Endothelial cell of hepatic sinusoid (primary cell): ENCODE results near the gene PCDHB8.
"Not testable (repeated sequence)": the region's sequence is repeated elsewhere in the genome, so short reads cannot be mapped to it uniquely, and the experiment has no call there.

Experiments
- in situ Hi-C: cut with HindIII; loops from 2 replicates; pipeline ENCODE4 v1.10.0; 2017; ENCODE audit warnings: low sequenced_read_pairs

The PCDHB8 gene

GRCh38 chr5:141224844-141225243 lies 47.3 kb downstream of the PCDHB8 start:
- in situ Hi-C loops, result not testable (repeated sequence)

GRCh38 chr5:141225421-141225820 lies 47.8 kb downstream of the PCDHB8 start:
- in situ Hi-C loops, result not testable (repeated sequence)
